ENCODE data around the gene HOXA6.

DNA sequence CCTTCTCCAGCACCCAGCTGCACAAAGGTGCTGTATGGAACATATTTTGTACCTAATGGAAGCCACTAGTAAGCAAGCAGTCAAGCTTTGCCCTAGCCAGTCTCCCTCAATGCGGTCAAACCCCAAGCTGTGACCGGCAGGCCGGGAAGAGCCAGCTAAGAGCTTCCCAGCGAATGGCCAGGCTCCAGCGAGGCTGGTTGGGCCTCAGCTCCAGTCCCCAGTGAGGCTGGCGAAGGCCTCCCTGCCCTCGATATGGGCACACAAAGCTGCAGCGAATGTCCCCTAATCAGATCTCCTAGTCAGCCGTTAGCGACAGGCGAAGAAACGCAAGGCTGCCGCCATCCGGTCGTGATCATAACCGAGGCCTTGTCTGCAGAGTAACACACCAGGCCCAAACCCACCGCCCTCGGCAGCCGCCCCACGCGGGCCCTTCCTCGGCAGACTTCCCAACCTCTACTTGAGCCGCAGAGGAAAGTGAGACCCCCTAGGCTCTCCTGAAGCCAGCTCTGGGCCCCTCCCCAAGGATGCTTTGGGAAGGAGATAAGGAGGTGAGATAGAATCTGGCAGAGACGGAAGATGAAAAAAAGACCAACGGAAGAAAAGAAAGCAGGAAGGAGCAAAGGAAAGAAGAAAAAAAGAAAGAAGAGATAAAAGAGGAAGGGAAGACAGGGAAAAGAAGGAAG, 20.8 kb upstream of the HOXA6 start:
- TF ChIP-seq, protein P1, sequence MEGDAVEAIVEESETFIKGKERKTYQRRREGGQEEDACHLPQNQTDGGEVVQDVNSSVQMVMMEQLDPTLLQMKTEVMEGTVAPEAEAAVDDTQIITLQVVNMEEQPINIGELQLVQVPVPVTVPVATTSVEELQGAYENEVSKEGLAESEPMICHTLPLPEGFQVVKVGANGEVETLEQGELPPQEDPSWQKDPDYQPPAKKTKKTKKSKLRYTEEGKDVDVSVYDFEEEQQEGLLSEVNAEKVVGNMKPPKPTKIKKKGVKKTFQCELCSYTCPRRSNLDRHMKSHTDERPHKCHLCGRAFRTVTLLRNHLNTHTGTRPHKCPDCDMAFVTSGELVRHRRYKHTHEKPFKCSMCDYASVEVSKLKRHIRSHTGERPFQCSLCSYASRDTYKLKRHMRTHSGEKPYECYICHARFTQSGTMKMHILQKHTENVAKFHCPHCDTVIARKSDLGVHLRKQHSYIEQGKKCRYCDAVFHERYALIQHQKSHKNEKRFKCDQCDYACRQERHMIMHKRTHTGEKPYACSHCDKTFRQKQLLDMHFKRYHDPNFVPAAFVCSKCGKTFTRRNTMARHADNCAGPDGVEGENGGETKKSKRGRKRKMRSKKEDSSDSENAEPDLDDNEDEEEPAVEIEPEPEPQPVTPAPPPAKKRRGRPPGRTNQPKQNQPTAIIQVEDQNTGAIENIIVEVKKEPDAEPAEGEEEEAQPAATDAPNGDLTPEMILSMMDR (IDR thresholded peaks at IDR 0.05): no peak
- TF ChIP-seq, protein P2, sequence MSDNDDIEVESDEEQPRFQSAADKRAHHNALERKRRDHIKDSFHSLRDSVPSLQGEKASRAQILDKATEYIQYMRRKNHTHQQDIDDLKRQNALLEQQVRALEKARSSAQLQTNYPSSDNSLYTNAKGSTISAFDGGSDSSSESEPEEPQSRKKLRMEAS (IDR thresholded peaks at IDR 0.05): no peak
